Testis (tissue), 2 donors: ENCODE results near the gene WFIKKN1.

Experiments used
- POLR2A ChIP-seq: fragments of 450-650 bp; IDR thresholded peaks from one replicate; pipeline ENCODE4 v1.6.1; 2017; ENCODE audit warnings: antibody characterized with exemption, mild to moderate bottlenecking, moderate library complexity
- TF ChIP-seq, protein P1 (sequence below), 3 experiments: fragments of 450-650 bp in 2 of 3; fragments of 200-600 bp in 1 of 3; sonication (generic) in 1 of 3; IDR thresholded peaks; one replicate each; pipeline ENCODE4 v1.5.1; 2016 to 2019; ENCODE audit warnings: antibody characterized with exemption in 3 of 3, mild to moderate bottlenecking in 2 of 3, moderate library complexity in 1 of 3

DNA sequence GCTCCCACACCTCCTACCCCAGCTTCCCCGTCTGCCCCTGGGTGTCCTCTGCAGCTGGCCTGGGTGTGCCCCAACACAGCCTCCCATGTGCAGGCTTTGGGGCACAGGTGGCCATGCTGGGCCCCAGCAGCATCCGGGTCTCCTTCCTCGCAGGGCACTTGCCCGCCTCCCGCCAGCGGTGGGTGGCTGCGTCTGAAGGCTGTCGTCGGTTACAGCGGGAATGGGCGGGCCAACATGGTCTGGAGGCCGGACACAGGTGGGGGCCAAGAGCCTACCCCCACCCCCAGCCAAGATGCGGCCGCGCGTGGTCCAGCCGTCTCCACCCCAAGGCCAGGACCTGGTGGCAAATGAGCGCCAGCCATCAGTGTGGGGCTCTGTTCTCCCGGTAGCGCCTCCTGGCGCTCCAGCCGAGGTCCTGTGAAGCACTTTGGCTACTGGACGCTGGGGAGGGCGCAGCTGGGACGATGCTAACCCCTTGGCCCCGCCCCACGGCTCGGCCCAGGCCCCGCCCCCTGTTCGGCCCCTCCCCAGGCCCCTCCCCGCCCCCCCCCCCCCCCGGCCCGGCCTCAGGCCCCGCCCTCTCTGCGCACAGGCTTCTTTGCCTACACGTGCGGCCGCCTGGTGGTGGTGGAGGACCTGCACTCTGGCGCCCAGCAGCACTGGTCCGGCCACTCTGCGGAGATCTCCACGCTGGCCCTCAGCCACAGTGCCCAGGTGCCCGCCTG lies 29.8 kb downstream of the WFIKKN1 start:
- TF ChIP-seq, protein P1, sequence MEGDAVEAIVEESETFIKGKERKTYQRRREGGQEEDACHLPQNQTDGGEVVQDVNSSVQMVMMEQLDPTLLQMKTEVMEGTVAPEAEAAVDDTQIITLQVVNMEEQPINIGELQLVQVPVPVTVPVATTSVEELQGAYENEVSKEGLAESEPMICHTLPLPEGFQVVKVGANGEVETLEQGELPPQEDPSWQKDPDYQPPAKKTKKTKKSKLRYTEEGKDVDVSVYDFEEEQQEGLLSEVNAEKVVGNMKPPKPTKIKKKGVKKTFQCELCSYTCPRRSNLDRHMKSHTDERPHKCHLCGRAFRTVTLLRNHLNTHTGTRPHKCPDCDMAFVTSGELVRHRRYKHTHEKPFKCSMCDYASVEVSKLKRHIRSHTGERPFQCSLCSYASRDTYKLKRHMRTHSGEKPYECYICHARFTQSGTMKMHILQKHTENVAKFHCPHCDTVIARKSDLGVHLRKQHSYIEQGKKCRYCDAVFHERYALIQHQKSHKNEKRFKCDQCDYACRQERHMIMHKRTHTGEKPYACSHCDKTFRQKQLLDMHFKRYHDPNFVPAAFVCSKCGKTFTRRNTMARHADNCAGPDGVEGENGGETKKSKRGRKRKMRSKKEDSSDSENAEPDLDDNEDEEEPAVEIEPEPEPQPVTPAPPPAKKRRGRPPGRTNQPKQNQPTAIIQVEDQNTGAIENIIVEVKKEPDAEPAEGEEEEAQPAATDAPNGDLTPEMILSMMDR (IDR thresholded peaks at IDR 0.05), result peak; percentile 44 to 57 (median 46)
- no peak for TF ChIP-seq POLR2A
